ENCODE results near the gene ALOX5.

The ALOX5 gene

DNA sequence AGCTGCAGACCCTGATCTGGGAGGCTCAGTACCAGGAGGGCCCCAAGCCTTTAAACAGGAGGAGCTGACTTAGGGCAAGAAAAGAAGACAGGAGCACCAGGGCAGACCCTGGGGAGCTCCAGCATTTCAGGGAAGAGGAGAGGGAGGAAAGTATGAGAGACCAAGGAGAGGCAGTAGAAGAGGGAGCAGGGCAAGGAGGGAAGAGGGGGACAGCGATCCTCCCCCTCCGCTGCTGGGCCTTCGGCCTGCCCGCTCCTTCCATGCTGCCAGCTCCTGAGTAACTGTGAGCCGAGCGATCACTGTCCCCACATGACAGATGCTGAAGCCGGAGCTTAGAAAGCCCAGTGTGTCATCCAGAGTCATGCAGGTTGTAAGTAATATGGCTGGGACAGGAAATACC is 65.9 kb downstream of the ALOX5 start:
- H3K9me3 Mint-ChIP-seq, result peaks cover 12% of the 10 kb centered on the region

DNA sequence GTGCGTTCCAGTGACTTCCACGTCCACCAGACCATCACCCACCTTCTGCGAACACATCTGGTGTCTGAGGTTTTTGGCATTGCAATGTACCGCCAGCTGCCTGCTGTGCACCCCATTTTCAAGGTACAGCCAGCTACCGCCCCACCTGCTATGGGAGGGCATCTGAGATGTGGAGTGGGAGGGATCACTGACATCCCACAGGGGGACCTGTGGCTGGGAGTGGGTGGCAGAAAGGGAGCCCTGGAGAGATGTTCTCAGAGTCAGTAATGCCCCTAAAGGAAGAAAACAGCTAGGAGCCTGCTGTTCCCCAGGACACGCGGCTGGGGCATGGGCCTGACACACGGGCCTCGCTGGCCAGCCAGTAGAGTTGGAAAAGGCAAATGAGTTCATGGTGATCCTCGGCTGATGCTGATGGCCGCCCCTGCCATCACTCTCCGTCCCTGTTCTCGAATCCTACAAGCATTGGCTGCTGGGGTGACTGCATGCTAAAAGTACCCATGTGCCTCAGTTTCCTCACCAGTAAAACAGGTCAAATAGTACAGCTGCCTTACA is 66.6 kb downstream of the ALOX5 start:
- no peaks in the 10 kb centered on the region for H3K36me3 Mint-ChIP-seq (ENCODE audit: low read depth)
- H3K4me1 Mint-ChIP-seq, result peaks cover 8% of the 10 kb centered on the region
- peaks cover 12% of the 10 kb centered on the region for H3K9me3 Mint-ChIP-seq
- TF ChIP-seq, protein P1, sequence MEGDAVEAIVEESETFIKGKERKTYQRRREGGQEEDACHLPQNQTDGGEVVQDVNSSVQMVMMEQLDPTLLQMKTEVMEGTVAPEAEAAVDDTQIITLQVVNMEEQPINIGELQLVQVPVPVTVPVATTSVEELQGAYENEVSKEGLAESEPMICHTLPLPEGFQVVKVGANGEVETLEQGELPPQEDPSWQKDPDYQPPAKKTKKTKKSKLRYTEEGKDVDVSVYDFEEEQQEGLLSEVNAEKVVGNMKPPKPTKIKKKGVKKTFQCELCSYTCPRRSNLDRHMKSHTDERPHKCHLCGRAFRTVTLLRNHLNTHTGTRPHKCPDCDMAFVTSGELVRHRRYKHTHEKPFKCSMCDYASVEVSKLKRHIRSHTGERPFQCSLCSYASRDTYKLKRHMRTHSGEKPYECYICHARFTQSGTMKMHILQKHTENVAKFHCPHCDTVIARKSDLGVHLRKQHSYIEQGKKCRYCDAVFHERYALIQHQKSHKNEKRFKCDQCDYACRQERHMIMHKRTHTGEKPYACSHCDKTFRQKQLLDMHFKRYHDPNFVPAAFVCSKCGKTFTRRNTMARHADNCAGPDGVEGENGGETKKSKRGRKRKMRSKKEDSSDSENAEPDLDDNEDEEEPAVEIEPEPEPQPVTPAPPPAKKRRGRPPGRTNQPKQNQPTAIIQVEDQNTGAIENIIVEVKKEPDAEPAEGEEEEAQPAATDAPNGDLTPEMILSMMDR (IDR thresholded peaks at IDR 0.05), result no peak
- peaks cover 4% of the 10 kb centered on the region for H3K27me3 Mint-ChIP-seq (ENCODE audit: low read depth, poor library complexity)
- no peak for DNase-seq
- H3K4me3 Mint-ChIP-seq, result no peak overlapping the region
- no peak overlapping the region for H3K27ac Mint-ChIP-seq

More for the DNA sequence above, 65.9 kb downstream of the ALOX5 start:
- TF ChIP-seq, protein P1 (IDR thresholded peaks at IDR 0.05), result no peak
- peaks cover 8% of the 10 kb centered on the region for H3K4me1 Mint-ChIP-seq
- H3K36me3 Mint-ChIP-seq (ENCODE audit: low read depth), result no peaks in the 10 kb centered on the region
- H3K27ac Mint-ChIP-seq, result peak overlapping the region; percentile 93
- no peak for DNase-seq
- no peak overlapping the region for H3K4me3 Mint-ChIP-seq
- peaks cover 5% of the 10 kb centered on the region for H3K27me3 Mint-ChIP-seq (ENCODE audit: low read depth, poor library complexity)

DNA sequence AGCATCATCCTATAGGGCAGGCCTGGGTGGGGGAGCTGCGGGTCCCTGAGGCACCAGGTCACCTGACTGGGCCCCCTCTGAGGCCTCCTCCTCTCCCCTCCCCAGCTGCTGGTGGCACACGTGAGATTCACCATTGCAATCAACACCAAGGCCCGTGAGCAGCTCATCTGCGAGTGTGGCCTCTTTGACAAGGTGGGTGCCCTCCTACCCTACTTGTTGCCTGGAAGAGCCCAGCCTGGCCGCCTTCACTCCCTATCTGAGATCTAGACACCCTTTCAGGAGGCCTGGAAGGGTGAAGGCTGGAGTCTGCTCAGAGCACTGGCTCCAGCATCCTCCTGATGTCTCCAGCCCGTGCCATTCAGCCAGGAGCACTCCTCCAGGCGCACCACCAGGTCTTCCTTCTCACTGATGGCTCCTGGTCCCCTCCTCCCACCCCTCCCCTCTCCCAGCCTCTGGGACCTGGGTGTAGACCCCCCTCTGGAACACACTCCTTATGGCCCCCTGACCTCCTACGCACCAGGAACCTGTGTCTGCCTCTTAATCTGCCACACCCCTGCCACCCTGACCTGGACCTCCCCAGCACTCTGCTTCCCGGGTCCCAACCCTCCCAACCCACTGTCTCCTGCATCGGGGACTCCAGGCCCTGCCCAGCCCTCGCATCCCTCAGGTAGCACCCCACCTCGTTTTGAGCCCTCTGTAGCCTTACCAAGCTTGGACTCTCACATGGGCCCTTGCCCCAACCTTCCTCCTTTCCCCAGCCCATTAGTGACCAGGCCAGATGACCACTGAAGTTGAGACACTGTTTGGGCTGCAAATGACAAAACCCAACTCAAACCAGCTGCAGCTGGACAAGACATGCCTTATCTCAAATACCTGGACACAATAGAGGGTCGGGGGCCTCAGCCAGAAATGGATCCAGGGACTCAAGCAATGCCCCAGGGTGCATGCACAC is 67.5 kb downstream of the ALOX5 start:
- H3K27ac Mint-ChIP-seq, result no peak overlapping the region
- no peak overlapping the region for H3K4me3 Mint-ChIP-seq
- peaks cover 5% of the 10 kb centered on the region for H3K9me3 Mint-ChIP-seq
- H3K27me3 Mint-ChIP-seq (ENCODE audit: low read depth, poor library complexity), result peaks cover 4% of the 10 kb centered on the region
- DNase-seq, result no peak
- H3K4me1 Mint-ChIP-seq, result peaks cover 8% of the 10 kb centered on the region
- TF ChIP-seq, protein P1 (IDR thresholded peaks at IDR 0.05), result no peak
- H3K36me3 Mint-ChIP-seq (ENCODE audit: low read depth), result no peaks in the 10 kb centered on the region

DNA sequence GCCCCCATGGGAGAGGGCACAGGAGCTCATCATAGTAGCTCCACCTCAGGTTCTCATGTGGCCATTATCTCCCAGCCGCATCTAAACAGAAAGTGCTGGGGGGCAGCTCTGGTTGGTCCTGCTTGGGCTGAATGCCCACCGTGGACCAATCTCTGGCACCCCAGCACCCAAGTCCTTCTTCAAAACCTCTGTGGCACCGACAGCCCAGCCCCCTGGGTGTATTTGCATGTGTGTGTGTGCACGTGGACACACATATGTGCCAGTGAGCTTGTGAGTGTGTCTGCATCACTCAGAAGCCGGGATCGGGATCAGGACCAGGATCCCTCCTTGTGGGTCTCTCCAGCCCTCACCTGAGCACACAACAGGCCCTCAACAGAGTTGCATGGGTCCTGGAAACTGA is 68.2 kb downstream of the ALOX5 start:
- TF ChIP-seq, protein P1 (IDR thresholded peaks at IDR 0.05), result no peak
- no peak for DNase-seq
- Mint-ChIP-seq H3K4me1 (peaks cover 8% of the 10 kb centered on the region), H3K9me3 (no peaks in the 10 kb centered on the region), H3K27ac (no peak overlapping the region), H3K4me3 (no peak overlapping the region), H3K36me3 (ENCODE audit: low read depth) (no peaks in the 10 kb centered on the region), H3K27me3 (ENCODE audit: low read depth, poor library complexity) (peaks cover 4% of the 10 kb centered on the region)

DNA sequence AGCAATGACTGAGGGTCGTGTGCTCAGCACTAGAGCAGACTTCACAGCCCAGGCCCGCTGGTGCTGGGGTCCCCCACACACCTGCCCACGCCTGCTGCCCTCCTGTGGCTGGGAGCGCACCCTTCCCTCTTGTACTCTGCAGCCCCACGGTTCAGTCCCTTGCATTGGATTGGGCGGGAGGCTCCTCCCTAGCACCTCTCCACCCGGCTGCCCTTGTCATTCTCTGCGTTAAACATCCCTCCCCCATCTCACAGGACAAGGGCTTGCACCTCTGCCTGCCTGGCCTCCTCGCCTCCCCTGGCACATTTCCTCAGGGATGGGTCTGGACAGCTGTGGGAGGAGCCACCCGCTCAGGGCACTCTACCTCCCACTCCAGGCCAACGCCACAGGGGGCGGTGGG is 68.6 kb downstream of the ALOX5 start:
- H3K27me3 Mint-ChIP-seq (ENCODE audit: low read depth, poor library complexity), result peaks cover 4% of the 10 kb centered on the region
- no peak overlapping the region for H3K27ac Mint-ChIP-seq
- peaks cover 8% of the 10 kb centered on the region for H3K4me1 Mint-ChIP-seq
- no peaks in the 10 kb centered on the region for H3K36me3 Mint-ChIP-seq (ENCODE audit: low read depth)
- TF ChIP-seq, protein P1 (IDR thresholded peaks at IDR 0.05), result no peak
- H3K4me3 Mint-ChIP-seq, result no peak overlapping the region
- no peak for DNase-seq
- H3K9me3 Mint-ChIP-seq, result no peaks in the 10 kb centered on the region

Measured in nephron progenitor cell (in vitro differentiated cells).